HG03558 (cell line): Measurements from ENCODE around the gene KCND2.
A peak's percentile ranks its signal among the peaks of the same experiment; 100 is the strongest.

Experiments
- ATAC-seq: cut with Tn5 transposase; IDR thresholded peaks from one replicate; pipeline ENCODE4 v1.9.1; 2021; ENCODE audit warnings: moderate number of reproducible peaks; ENCODE audit not compliant: unreplicated experiment; ENCODE audit errors: extremely low read depth

The KCND2 gene

GRCh38 chr7:120404042-120404441 is 131.1 kb downstream of the KCND2 start:
- peak; percentile 51 for ATAC-seq

- ATAC-seq, result no peak
Observed at GRCh38 chr7:120405652-120406051, 132.7 kb downstream of the KCND2 start.

GRCh38 chr7:120407010-120407409 is 134.0 kb downstream of the KCND2 start:
- ATAC-seq, result no peak

- peak; percentile 90 for ATAC-seq
Observed at GRCh38 chr7:120412139-120413050, 139.4 kb downstream of the KCND2 start.

GRCh38 chr7:120413164-120413563 is 140.2 kb downstream of the KCND2 start:
- no peak for ATAC-seq

- no peak for ATAC-seq
Observed at GRCh38 chr7:120417244-120417979, 144.4 kb downstream of the KCND2 start.

- ATAC-seq, result peak; percentile 97
Observed at GRCh38 chr7:120421151-120421651, 148.2 kb downstream of the KCND2 start.

- peak; percentile 46 for ATAC-seq
Observed at GRCh38 chr7:120431016-120431415, 158.0 kb downstream of the KCND2 start.

- ATAC-seq, result no peak
Observed at GRCh38 chr7:120436487-120437060, 163.6 kb downstream of the KCND2 start.

GRCh38 chr7:120441850-120442249 is 168.9 kb downstream of the KCND2 start:
- ATAC-seq, result peak; percentile 91

GRCh38 chr7:120442838-120443237 is 169.9 kb downstream of the KCND2 start:
- ATAC-seq, result no peak

- ATAC-seq, result no peak
Observed at GRCh38 chr7:120444650-120445049, 171.7 kb downstream of the KCND2 start.

GRCh38 chr7:120445276-120445675 is 172.3 kb downstream of the KCND2 start:
- no peak for ATAC-seq

GRCh38 chr7:120452665-120453064 is 179.7 kb downstream of the KCND2 start:
- no peak for ATAC-seq

- ATAC-seq, result no peak
Observed at GRCh38 chr7:120456699-120457098, 183.7 kb downstream of the KCND2 start.

GRCh38 chr7:120460949-120461348 is 188.0 kb downstream of the KCND2 start:
- ATAC-seq, result no peak

- ATAC-seq, result no peak
Observed at GRCh38 chr7:120462991-120463390, 190.0 kb downstream of the KCND2 start.

GRCh38 chr7:120464104-120464503 is 191.1 kb downstream of the KCND2 start:
- ATAC-seq, result no peak

- no peak for ATAC-seq
Observed at GRCh38 chr7:120467676-120468075, 194.7 kb downstream of the KCND2 start.

GRCh38 chr7:120468611-120469010 is 195.6 kb downstream of the KCND2 start:
- no peak for ATAC-seq

- no peak for ATAC-seq
Observed at GRCh38 chr7:120472892-120473291, 199.9 kb downstream of the KCND2 start.
